Left colon (tissue), 2 donors: Measurements from ENCODE around the gene SPSB1. TPM values are rescaled to one million over a fixed set of nuclear protein-coding genes. Genes with fewer than 3 reads are reported as not detected.

Experiments
- ATAC-seq: fragments of 200-7000 bp; cut with Tn5 transposase; one replicate; pipeline ENCODE4 v1.9.1; 2020; ENCODE audit warnings: mild to moderate bottlenecking, moderate library complexity
- DNase-seq, 2 donors: peaks; one replicate each; pipeline ENCODE4 v3.0.0-alpha.2; 2020
- intact Hi-C, 2 donors: fragments of 100-400 bp; cut with DNase I in 1 of 2; cut with micrococcal nuclease in 1 of 2; formaldehyde crosslinking; loops; one replicate each; pipeline versions ENCODE4 v1.11.2 to v1.14.0; 2022; cut with DNase I, micrococcal nuclease
- total RNA-seq, 2 donors: library from RNA; stranded (reverse); fragmentation: NEBNext Ultra II Directional; extraction: Animal tissue kit (Norgen Biotek cat#: 25700); gene quantifications; one replicate each; pipeline ENCODE4 v1.2.1, GENCODE V29; 2021
- donor health status: DM: no; HTN: no; CAD: no.
- donor health status: DM: yes; HTN: yes; CAD: no.

Gene SPSB1
- total RNA-seq, 2 donors from 2014 or later: 30.3 to 56.4 TPM

DNA sequence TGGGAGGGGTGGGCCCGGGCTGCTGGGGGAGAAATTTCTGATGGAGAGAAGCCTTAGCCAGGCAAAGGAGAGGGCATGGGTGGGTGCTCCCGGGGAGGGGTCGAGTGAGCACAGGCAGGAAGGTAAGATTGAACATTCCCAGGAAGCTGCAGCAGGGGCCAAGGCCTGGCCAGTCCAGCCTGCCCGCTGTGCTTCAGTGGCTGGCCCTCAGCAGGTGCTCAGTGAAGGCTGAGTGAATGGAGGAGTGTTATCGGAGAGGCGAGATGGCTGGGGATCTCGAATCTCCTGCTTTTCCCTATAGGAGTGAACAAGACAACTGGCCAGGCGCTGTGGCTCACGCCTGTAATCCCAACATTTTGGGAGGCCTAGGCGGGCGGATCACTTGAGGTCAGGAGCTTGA is 20.9 kb downstream of the SPSB1 start:
- DNase-seq (no peak), ATAC-seq (no peak)
- intact Hi-C loops: no loop called here

DNA sequence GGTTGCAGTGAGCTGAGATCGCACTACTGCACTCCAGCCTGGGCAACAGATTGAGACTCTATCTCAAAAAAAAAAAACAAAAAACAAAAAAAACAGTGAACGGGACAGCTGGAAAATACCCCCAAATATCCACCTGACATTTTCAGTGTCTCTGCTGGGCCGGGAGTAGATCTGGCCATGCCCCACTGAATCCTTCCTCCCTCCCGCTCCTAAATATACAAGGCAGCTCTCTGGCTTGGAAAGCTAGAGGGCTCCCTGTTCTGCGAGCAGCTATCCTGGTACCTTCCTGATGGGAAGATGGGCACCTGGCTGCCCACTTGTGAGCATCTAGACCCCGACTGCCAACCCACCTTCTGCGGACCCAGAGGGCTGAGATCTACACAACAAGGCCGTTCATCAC is 21.4 kb downstream of the SPSB1 start:
- ATAC-seq: no peak
- intact Hi-C loops: no loop called here
- no peak for DNase-seq

DNA sequence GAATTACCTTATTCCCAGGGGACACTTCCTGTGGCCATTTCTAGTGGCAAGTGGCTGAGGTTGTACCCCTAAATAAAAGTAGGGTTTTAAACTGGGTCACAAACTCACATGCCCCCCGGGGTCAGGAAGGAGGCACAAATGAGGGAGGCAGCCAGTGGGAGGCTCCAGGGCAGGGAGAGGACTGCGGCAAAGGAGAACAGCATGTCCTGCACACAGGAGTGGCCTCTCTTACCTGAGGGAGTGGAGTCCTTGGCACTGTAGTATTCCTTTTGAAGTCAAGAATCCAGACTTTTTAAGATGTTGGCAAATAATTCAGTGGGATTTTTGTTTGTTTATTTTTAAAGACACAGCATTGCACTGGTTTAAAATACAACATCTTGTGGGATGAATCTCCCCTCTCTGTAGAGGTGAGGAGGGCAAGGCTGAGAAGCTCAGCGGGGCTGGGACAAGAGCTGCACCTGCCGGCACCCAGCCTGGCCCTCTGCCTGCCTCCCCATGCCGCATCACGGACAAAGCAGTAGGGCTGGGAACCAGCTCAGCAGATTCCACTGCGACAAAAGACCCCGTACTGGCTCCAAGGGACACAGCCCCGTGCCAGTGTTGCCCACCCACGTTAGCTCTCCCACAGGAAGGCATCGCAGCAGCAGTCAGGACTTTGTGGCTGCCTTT is 22.2 kb downstream of the SPSB1 start:
- intact Hi-C loops: no loop called here
- no peak for DNase-seq
- no peak for ATAC-seq

DNA sequence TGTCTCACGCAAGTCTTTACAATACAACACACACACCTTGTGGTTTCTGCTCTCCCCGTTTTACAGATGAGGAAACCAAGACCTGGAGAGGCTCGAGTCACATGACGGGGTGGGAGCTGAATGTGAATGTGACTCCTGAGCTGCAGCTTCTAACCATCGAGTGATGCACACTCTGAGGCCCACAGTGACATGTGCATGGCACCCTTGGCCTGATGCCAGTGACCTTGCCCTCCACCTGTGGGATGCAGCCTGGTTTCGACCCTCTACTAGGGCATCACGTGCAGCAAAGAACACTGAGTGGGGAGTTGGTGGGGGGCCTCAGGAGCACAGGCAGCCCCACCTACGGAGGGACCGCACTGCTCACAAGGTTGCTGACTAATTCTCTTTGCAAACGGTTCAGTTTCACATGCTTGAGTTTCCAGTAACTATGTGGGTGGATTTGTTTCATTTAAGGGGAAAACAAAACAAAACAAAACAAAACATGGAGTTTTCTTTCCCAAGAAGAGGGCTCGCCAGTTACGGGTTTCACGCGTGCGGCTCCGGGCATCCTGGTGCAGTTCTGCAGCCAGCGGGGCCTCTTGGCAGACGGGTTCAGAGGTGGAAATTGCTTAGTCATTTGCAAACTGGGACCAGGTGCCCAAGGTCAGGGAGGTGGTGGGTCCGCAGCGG is 22.9 kb downstream of the SPSB1 start:
- no peak for DNase-seq

GRCh38 chr1:9316080-9316444 is 23.4 kb downstream of the SPSB1 start:
- ATAC-seq (no peak), DNase-seq (no peak)
- intact Hi-C loops: no loop called here

More for the DNA sequence above, 22.9 kb downstream of the SPSB1 start:
- intact Hi-C loops: no loop called here
- no peak for ATAC-seq

DNA sequence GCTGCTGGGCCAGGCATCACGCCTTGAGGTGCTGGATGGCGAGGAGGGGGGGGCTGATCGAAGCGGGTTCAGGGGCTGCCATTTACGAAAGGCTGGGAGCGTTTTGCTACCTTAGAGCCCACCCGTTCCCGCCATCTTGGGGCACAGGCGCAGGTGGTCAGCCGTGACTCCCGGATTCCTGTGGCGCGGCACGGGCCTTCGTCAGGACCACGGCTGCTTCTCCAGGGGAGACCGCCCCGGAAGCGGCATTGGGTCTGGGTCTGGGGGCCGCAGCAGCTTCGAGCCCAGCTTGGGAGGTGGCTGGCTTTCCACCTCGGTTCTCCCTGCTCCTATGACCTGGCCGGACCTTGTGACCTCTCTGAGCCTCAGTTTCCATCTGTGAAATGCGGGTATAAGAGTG is 23.8 kb downstream of the SPSB1 start:
- intact Hi-C loops: no loop called here
- no peak for DNase-seq
- ATAC-seq: no peak

DNA sequence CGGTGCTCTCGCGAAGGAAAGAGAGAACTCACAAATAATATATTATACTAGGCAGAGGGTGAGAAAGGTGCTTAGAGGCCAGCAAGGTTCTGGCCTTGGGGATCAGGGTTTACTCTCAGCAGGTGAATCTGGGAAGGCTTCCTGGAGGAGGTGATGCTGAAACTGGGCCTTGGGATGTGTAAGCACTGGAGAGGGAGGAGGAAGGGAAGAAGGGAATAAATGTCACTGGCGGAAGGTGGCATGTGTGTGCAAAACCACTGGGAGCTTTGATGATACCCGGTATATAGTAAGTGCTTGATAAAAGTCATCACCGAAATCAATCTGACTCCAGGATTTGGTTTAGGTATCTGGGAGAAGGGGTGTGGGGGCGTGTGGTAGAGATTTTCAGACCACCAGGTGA is 24.4 kb downstream of the SPSB1 start:
- no peak for DNase-seq
- intact Hi-C loops: no loop called here
- ATAC-seq: no peak

- no peak for ATAC-seq
- intact Hi-C loops: no loop called here
- DNase-seq: peak; percentile 34 to 49
Observed at GRCh38 chr1:9317591-9318417, 25.1 kb downstream of the SPSB1 start.

DNA sequence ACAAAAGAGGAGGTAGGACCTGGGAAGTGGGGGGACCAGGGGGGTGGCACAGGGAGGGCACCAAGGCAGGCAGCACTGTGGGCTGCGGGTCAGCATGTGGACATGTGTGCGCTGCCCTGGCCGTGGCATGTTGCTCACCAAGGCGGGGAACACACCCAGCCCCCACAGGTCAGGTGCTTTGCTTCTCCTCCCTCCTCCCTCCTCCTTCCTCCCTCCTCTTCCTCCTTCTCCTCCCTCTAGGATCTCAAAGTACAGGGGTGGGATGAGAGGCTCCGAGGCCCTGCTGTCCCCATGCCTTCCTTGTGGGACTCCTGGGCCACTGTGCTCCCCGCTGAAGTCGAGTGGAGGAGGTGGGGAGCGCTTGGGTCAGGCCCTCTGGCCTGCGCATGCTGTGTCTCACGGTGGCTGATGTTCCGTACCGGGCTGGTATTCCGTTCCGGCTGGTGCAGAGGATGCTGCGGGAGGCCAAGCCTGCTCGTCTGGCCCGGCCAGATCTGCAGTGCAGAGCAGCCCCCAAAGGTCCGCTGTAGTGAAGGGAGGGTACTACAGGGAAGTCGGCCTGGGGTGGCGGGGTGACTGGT is 26.6 kb downstream of the SPSB1 start:
- DNase-seq (no peak), ATAC-seq (no peak)
- intact Hi-C loops: no loop called here

- intact Hi-C loops: no loop called here
- ATAC-seq (no peak), DNase-seq (no peak)
Observed at GRCh38 chr1:9319789-9320519, 27.3 kb downstream of the SPSB1 start.

- DNase-seq: no peak
- intact Hi-C loops: no loop called here
- no peak for ATAC-seq
Observed at GRCh38 chr1:9320520-9321479, 28.1 kb downstream of the SPSB1 start.

DNA sequence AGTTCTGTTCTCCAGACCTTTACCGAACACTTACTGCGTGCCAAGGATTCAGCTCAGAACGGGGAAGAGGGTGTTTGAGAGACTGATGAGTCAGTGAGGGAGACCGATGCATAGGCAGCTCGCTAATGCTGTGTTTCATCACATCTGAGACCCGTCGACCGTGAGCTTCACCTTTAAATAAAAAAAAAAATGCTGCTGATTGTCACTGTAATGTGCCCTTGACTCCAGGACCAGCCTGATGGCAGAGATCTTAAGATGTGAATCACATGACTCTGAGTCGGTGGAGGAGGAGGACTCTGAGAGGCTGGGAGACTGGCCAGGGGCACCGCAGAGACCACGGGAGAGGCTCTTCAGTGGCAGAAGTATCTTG is 28.8 kb downstream of the SPSB1 start:
- DNase-seq (no peak), ATAC-seq (no peak)
- intact Hi-C loops: no loop called here

DNA sequence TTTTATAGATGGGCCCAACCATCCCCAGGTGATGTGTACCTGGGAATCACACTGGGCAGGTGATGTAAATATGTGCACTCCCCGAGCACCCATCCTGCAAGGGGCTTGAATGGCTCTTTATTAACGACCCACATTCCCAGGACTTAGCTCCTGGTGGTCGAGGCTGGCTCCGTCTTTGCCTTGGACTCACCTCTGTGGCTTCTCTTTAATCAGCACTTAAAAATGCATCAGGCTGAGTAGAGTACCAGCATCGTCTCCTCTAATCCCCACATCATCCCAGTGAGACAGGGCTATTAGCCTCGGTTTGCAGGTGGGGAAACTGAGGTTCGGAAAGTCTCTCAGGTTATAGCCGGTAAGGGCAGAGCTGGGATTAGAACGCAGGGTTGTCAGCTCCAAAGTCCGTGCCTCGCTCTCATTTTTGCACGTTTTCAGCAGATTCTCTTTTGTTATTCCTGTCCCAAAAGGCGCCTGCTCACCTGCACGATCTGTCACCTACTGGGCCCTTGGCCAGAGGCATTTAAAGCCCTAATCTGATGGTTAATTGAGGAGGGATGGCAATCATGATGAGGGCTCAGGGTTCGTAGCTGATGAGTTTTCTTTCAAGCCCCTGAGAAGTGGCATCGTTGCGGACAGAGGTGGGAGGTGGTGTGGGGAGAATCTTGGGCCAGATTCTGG is 29.4 kb downstream of the SPSB1 start:
- DNase-seq (no peak), ATAC-seq (no peak)
- intact Hi-C loops: no loop called here

GRCh38 chr1:9322661-9323244 is 30.1 kb downstream of the SPSB1 start:
- no peak for DNase-seq
- ATAC-seq: no peak
- intact Hi-C loops: no loop called here

GRCh38 chr1:9324246-9325096 is 31.8 kb downstream of the SPSB1 start:
- intact Hi-C loops: no loop called here
- ATAC-seq: no peak

GRCh38 chr1:9326596-9326995 is 33.9 kb downstream of the SPSB1 start:
- intact Hi-C loops: no loop called here
- DNase-seq (no peak), ATAC-seq (no peak)

More at GRCh38 chr1:9324246-9325096, 31.8 kb downstream of the SPSB1 start:
- DNase-seq: no peak
